HS-27A (cell line): ENCODE data around the gene TRIM38.
"Not testable (repeated sequence)": the region's sequence is repeated elsewhere in the genome, so short reads cannot be mapped to it uniquely, and the experiment has no call there.

ENCODE experiments used
- DNase-seq: peaks from one replicate; pipeline ENCODE4 v3.0.0-alpha.2; 2012; ENCODE audit warnings: low read depth, missing footprints

Gene TRIM38

GRCh38 chr6:25942561-25943147, 19.9 kb upstream of the TRIM38 start:
- no peak for DNase-seq

GRCh38 chr6:25943887-25944286, 18.7 kb upstream of the TRIM38 start:
- no peak for DNase-seq

GRCh38 chr6:25944688-25945574, 17.7 kb upstream of the TRIM38 start:
- no peak for DNase-seq

- DNase-seq = not testable (repeated sequence)
Observed at GRCh38 chr6:25945738-25946137, 16.9 kb upstream of the TRIM38 start.

- no peak for DNase-seq
Observed at GRCh38 chr6:25946631-25947030, 16.0 kb upstream of the TRIM38 start.

- DNase-seq = not testable (repeated sequence)
Observed at GRCh38 chr6:25947492-25947891, 15.1 kb upstream of the TRIM38 start.

GRCh38 chr6:25949695-25950094, 12.9 kb upstream of the TRIM38 start:
- DNase-seq = no peak

GRCh38 chr6:25950297-25950696, 12.3 kb upstream of the TRIM38 start:
- DNase-seq = no peak

GRCh38 chr6:25951296-25952032, 11.1 kb upstream of the TRIM38 start:
- DNase-seq = no peak

GRCh38 chr6:25952535-25952934, 10.1 kb upstream of the TRIM38 start:
- no peak for DNase-seq

- DNase-seq = no peak
Observed at GRCh38 chr6:25953733-25954132, 8.9 kb upstream of the TRIM38 start.

- DNase-seq = no peak
Observed at GRCh38 chr6:25954756-25955155, 7.8 kb upstream of the TRIM38 start.

GRCh38 chr6:25956226-25956625, 6.4 kb upstream of the TRIM38 start:
- no peak for DNase-seq

- DNase-seq = no peak
Observed at GRCh38 chr6:25958700-25959162, 3.9 kb upstream of the TRIM38 start.

- no peak for DNase-seq
Observed at GRCh38 chr6:25959890-25960536, 2.6 kb upstream of the TRIM38 start.

GRCh38 chr6:25960734-25961133, 1.9 kb upstream of the TRIM38 start:
- no peak for DNase-seq

GRCh38 chr6:25961619-25962148, 918 bp upstream of the TRIM38 start:
- no peak for DNase-seq

- DNase-seq = no peak
Observed at GRCh38 chr6:25963426-25964123, 973 bp downstream of the TRIM38 start.

- DNase-seq = no peak
Observed at GRCh38 chr6:25965058-25965457, 2.5 kb downstream of the TRIM38 start.

- DNase-seq = no peak
Observed at GRCh38 chr6:25966711-25967110, 4.1 kb downstream of the TRIM38 start.

GRCh38 chr6:25968769-25969168, 6.2 kb downstream of the TRIM38 start:
- no peak for DNase-seq
